WTC11 (cell line): ENCODE measurements around the gene SLC17A2. TPM values are rescaled to one million over a fixed set of nuclear protein-coding genes. Genes with fewer than 3 reads are reported as not detected.

Source experiments
- AFF4 ChIP-seq: sonication (generic); formaldehyde crosslinking; IDR thresholded peaks from 2 replicates; pipeline ENCODE4 v1.8.1; 2023; ENCODE audit warnings: mild to moderate bottlenecking, missing genetic modification reagents, borderline replicate concordance
- ARID4B ChIP-seq: sonication (generic); formaldehyde crosslinking; IDR thresholded peaks from 2 replicates; pipeline ENCODE4 v1.8.0; 2023; ENCODE audit warnings: missing genetic modification reagents, mild to moderate bottlenecking, borderline replicate concordance
- ERG ChIP-seq: fragments of 250-450 bp; sonication (Bioruptor Pico); IDR thresholded peaks from 2 replicates; pipeline ENCODE4 v1.8.0; 2021; ENCODE audit warnings: mild to moderate bottlenecking
- ETV6 ChIP-seq: sonication (generic); formaldehyde crosslinking; IDR thresholded peaks from 2 replicates; pipeline ENCODE4 v1.8.1; 2022; ENCODE audit warnings: mild to moderate bottlenecking, missing genetic modification reagents
- KAT7 ChIP-seq: sonication (generic); formaldehyde crosslinking; IDR thresholded peaks from 2 replicates; pipeline ENCODE4 v1.8.1; 2023; ENCODE audit warnings: missing genetic modification reagents, mild to moderate bottlenecking, borderline replicate concordance
- MXD4 ChIP-seq: fragments of 250-450 bp; sonication (Bioruptor Pico); IDR thresholded peaks from 2 replicates; pipeline ENCODE4 v1.8.0; 2021; ENCODE audit warnings: mild to moderate bottlenecking, moderate library complexity, borderline replicate concordance
- NFE2L1 ChIP-seq: sonication (generic); formaldehyde crosslinking; IDR thresholded peaks from 2 replicates; pipeline ENCODE4 v1.8.1; 2023; ENCODE audit warnings: missing genetic modification reagents
- RORB ChIP-seq: fragments of 250-450 bp; sonication (Bioruptor Pico); IDR thresholded peaks from 2 replicates; pipeline ENCODE4 v1.9.0; 2021; ENCODE audit warnings: mild to moderate bottlenecking
- TEAD4 ChIP-seq: sonication (generic); formaldehyde crosslinking; IDR thresholded peaks from 2 replicates; pipeline ENCODE4 v1.8.0; 2022; ENCODE audit warnings: mild to moderate bottlenecking, missing genetic modification reagents
- ZBTB21 ChIP-seq: sonication (generic); formaldehyde crosslinking; IDR thresholded peaks from 2 replicates; pipeline ENCODE4 v1.8.1; 2023; ENCODE audit warnings: mild to moderate bottlenecking, missing genetic modification reagents, borderline replicate concordance
- ZNF317 ChIP-seq: sonication (generic); formaldehyde crosslinking; IDR thresholded peaks from 2 replicates; pipeline ENCODE4 v1.8.1; 2023; ENCODE audit warnings: low read depth, mild to moderate bottlenecking, moderate library complexity, missing genetic modification reagents, borderline replicate concordance
- ZNF423 ChIP-seq: fragments of 250-450 bp; sonication (Bioruptor Pico); IDR thresholded peaks from 2 replicates; pipeline ENCODE4 v2.1.2; 2022; ENCODE audit warnings: mild to moderate bottlenecking, moderate library complexity
- total RNA-seq: library from RNA; stranded (reverse); gene quantifications from 3 replicates; pipeline ENCODE4 v1.2.3, GENCODE V29; 2021
- TF ChIP-seq, protein P1 (sequence below): sonication (generic); formaldehyde crosslinking; IDR thresholded peaks from 2 replicates; pipeline ENCODE4 v1.8.0; 2022; ENCODE audit warnings: mild to moderate bottlenecking, missing genetic modification reagents
- TF ChIP-seq, protein P2 (sequence below): sonication (generic); formaldehyde crosslinking; IDR thresholded peaks from 2 replicates; pipeline ENCODE4 v1.8.1; 2023; ENCODE audit warnings: mild to moderate bottlenecking, missing genetic modification reagents

Gene SLC17A2
- total RNA-seq, 1 experiment from 2014 or later = not detected

DNA sequence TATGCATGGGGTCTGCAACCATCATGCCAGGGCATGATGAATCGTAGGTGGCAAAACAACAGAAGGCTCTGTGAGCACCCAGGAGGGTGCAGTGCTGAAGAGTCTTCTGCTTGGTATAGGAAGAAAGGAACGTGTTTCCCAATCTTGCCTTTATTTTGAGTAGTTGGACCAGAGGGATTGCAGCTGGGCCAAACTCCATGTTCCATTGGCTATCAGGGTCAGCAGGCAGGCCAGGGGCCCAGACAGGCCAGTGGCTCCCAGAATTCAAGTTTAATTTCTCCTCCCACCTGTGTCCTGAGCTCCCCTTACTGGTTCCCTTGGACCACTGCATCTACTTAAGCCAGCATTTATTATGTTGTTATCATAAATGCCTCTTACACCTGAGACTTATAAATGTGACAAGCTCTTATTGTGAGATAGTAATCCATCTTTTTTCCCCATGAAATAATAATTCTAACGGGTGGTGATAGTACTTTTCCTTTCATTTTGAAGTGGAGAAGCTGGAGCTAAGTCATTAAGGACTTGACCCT, 31.2 kb upstream of the SLC17A2 start (continued):
- no peak for TF ChIP-seq AFF4
- no peak for TF ChIP-seq MXD4 (CRISPR knock-in tag)
- TF ChIP-seq ARID4B (CRISPR knock-in tag) = no peak
- TF ChIP-seq ZNF317 (CRISPR knock-in tag) = no peak
- no peak for TF ChIP-seq TEAD4 (CRISPR knock-in tag)
- no peak for TF ChIP-seq RORB (CRISPR knock-in tag)
- no peak for TF ChIP-seq ZBTB21 (CRISPR knock-in tag)
- TF ChIP-seq ETV6 = no peak
- TF ChIP-seq ERG = no peak
- no peak for TF ChIP-seq KAT7
- TF ChIP-seq, protein P1, sequence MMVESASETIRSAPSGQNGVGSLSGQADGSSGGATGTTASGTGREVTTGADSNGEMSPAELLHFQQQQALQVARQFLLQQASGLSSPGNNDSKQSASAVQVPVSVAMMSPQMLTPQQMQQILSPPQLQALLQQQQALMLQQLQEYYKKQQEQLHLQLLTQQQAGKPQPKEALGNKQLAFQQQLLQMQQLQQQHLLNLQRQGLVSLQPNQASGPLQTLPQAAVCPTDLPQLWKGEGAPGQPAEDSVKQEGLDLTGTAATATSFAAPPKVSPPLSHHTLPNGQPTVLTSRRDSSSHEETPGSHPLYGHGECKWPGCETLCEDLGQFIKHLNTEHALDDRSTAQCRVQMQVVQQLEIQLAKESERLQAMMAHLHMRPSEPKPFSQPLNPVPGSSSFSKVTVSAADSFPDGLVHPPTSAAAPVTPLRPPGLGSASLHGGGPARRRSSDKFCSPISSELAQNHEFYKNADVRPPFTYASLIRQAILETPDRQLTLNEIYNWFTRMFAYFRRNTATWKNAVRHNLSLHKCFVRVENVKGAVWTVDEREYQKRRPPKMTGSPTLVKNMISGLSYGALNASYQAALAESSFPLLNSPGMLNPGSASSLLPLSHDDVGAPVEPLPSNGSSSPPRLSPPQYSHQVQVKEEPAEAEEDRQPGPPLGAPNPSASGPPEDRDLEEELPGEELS = no peak
- TF ChIP-seq ZNF423 (CRISPR knock-in tag) = no peak
- no peak for TF ChIP-seq NFE2L1 (CRISPR knock-in tag)
- TF ChIP-seq, protein P2, sequence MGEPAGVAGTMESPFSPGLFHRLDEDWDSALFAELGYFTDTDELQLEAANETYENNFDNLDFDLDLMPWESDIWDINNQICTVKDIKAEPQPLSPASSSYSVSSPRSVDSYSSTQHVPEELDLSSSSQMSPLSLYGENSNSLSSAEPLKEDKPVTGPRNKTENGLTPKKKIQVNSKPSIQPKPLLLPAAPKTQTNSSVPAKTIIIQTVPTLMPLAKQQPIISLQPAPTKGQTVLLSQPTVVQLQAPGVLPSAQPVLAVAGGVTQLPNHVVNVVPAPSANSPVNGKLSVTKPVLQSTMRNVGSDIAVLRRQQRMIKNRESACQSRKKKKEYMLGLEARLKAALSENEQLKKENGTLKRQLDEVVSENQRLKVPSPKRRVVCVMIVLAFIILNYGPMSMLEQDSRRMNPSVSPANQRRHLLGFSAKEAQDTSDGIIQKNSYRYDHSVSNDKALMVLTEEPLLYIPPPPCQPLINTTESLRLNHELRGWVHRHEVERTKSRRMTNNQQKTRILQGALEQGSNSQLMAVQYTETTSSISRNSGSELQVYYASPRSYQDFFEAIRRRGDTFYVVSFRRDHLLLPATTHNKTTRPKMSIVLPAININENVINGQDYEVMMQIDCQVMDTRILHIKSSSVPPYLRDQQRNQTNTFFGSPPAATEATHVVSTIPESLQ = no peak
